HG03066 (cell line): ENCODE results near the gene AP3B2.
A peak's percentile ranks its signal among the peaks of the same experiment; 100 is the strongest.
"Not testable (repeated sequence)": the region's sequence is repeated elsewhere in the genome, so short reads cannot be mapped to it uniquely, and the experiment has no call there.

Experiments
- ATAC-seq: cut with Tn5 transposase; IDR thresholded peaks from one replicate; pipeline ENCODE4 v1.9.1; 2021; ENCODE audit warnings: low read depth; ENCODE audit not compliant: unreplicated experiment

Gene AP3B2

GRCh38 chr15:82709421-82710207 is at the start of gene AP3B2:
Gene AP3B2 (minus strand): TSS chr15:82709875. CDS start chr15:82709706, 169 bp downstream.
- ATAC-seq, result peak; percentile 89

- ATAC-seq, result no peak
These were observed 41.6 kb upstream of the AP3B2 start for GRCh38 chr15:82751308-82751707.

- ATAC-seq, result peak; percentile 32
These were observed 41.1 kb upstream of the AP3B2 start for GRCh38 chr15:82750831-82751180.

GRCh38 chr15:82749951-82750830 is 40.5 kb upstream of the AP3B2 start:
- peak; percentile 91 for ATAC-seq

GRCh38 chr15:82748315-82748714 is 38.6 kb upstream of the AP3B2 start:
- ATAC-seq, result no peak

GRCh38 chr15:82743810-82744209 is 34.1 kb upstream of the AP3B2 start:
- ATAC-seq, result no peak

GRCh38 chr15:82742134-82742533 is 32.5 kb upstream of the AP3B2 start:
- ATAC-seq, result no peak

- ATAC-seq, result no peak
These were observed 29.4 kb upstream of the AP3B2 start for GRCh38 chr15:82739086-82739485.

GRCh38 chr15:82737975-82738374 is 28.3 kb upstream of the AP3B2 start:
- ATAC-seq, result no peak

- no peak for ATAC-seq
These were observed 21.9 kb upstream of the AP3B2 start for GRCh38 chr15:82731527-82731926.

- no peak for ATAC-seq
These were observed 20.4 kb upstream of the AP3B2 start for GRCh38 chr15:82730022-82730530.

- no peak for ATAC-seq
These were observed 17.1 kb upstream of the AP3B2 start for GRCh38 chr15:82726816-82727215.

GRCh38 chr15:82715003-82715402 is 5.3 kb upstream of the AP3B2 start:
- ATAC-seq, result no peak

- no peak for ATAC-seq
These were observed 4.3 kb upstream of the AP3B2 start for GRCh38 chr15:82714016-82714415.

- ATAC-seq, result no peak
These were observed 2.4 kb upstream of the AP3B2 start for GRCh38 chr15:82712036-82712435.

GRCh38 chr15:82710926-82711490 is 1.3 kb upstream of the AP3B2 start:
- no peak for ATAC-seq

GRCh38 chr15:82710208-82710555 is 507 bp upstream of the AP3B2 start:
- ATAC-seq, result no peak

GRCh38 chr15:82709081-82709420 is 624 bp downstream of the AP3B2 start:
- no peak for ATAC-seq

- not testable (repeated sequence) for ATAC-seq
These were observed 3.8 kb downstream of the AP3B2 start for GRCh38 chr15:82705856-82706255.

- no peak for ATAC-seq
These were observed 9.9 kb downstream of the AP3B2 start for GRCh38 chr15:82699726-82700125.

- no peak for ATAC-seq
These were observed 10.8 kb downstream of the AP3B2 start for GRCh38 chr15:82698711-82699345.
